ENCODE results near the gene PCDH1. TPM values are rescaled to one million over a fixed set of nuclear protein-coding genes. Genes with fewer than 3 reads are reported as not detected.

The PCDH1 gene
- total RNA-seq, 4 donors from 2014 or later = 92.5 to 217 (median 164) TPM

- H3K9me3 ChIP-seq = no peaks in the 10 kb centered on the region
- peak overlapping the region in 3 of 4 donors; percentile 10 to 87 (median 32) for H3K27ac ChIP-seq
- H3K4me3 ChIP-seq = no peak overlapping the region
- H3K27me3 ChIP-seq = no peaks in the 10 kb centered on the region
- peaks cover 22 to 78% (median 59%) of the 10 kb centered on the region in 4 donors for H3K4me1 ChIP-seq
- in situ Hi-C loops (cut with MboI; ENCODE audit: low pct_ligation_motif_present in 1 of 4, low pct_unique_long_range_greater_than_20kb in 1 of 4, low sequenced_read_pairs in 3 of 4) (no loop called here), intact Hi-C loops (cut with DNase I; ENCODE audit: low total_unique reads) (no loop called here)
- H3K36me3 ChIP-seq = no peaks in the 10 kb centered on the region
- no peak for TF ChIP-seq CTCF (IDR thresholded peaks at IDR 0.05)
- TF ChIP-seq POLR2A (IDR thresholded peaks at IDR 0.05) = no peak
- TF ChIP-seq EP300 (IDR thresholded peaks at IDR 0.05; ENCODE audit: low read depth) = no peak
- TF ChIP-seq POLR2AphosphoS5 (IDR thresholded peaks at IDR 0.05) = no peak
- WGBS, 2 donors (ENCODE audit: low coverage in 1 of 2) = 26 to 40% methylated on average over 1 to 7 of the region's 7 CpGs
- no peak for DNase-seq
These were observed 32.8 kb downstream of the PCDH1 start for GRCh38 chr5:141845371-141845851.

DNA sequence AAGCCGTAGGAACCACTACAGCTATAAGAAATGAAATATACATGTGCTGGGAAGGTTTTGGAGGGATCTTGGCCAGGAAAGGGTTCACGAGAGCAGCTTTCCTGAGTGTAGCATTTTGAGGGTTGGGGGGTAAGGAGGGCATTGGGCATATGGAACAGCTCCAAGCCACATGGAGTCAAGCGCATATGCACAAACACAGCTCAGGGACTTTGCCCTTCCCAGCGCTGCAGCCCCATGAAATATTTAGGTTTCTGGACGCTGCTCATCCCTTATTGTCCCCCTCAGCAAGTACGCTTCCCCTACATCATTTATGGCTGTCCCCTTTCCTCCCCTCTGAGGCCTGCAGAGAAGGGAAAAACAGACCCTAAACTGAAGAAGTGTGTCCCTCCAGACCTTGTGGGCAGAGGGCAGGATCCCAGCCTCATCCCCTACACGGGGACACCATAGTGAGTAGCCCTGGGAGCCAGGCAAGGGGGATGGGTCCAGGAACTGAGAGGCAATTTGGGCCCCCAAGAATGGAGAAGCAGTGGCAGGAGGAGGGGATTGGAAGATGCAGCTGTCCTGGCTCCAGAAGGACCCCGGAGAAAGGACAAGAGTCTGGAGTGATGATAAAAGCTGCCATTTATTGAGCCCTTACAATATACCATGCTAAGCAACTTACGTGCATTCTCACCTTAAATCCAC lies 33.7 kb downstream of the PCDH1 start:
- Histone ChIP-seq H3K9me3 (no peaks in the 10 kb centered on the region), H3K27me3 (no peaks in the 10 kb centered on the region), H3K4me1 (peaks cover 22 to 86% (median 59%) of the 10 kb centered on the region in 4 donors), H3K4me3 (no peak overlapping the region), H3K27ac (peak overlapping the region in 3 of 4 donors; percentile 82 to 87 (median 86)), H3K36me3 (no peaks in the 10 kb centered on the region)
- intact Hi-C loops (cut with DNase I; ENCODE audit: low total_unique reads) = no loop called here
- no peak for DNase-seq
- WGBS, 2 donors (ENCODE audit: low coverage in 1 of 2) = 44 to 58% methylated on average over 4 to 9 of the region's 9 CpGs
- TF ChIP-seq EP300 (IDR thresholded peaks at IDR 0.05; ENCODE audit: low read depth) (no peak), POLR2AphosphoS5 (IDR thresholded peaks at IDR 0.05) (no peak), CTCF (IDR thresholded peaks at IDR 0.05) (no peak), POLR2A (IDR thresholded peaks at IDR 0.05) (no peak)
- in situ Hi-C loops (cut with MboI; ENCODE audit: low pct_ligation_motif_present in 1 of 4, low pct_unique_long_range_greater_than_20kb in 1 of 4, low sequenced_read_pairs in 3 of 4) = no loop called here

- intact Hi-C loops (cut with DNase I; ENCODE audit: low total_unique reads) = no loop called here
- 30 to 56% methylated on average over 2 to 5 of the region's 5 CpGs for WGBS, 2 donors (ENCODE audit: low coverage in 1 of 2)
- no peaks in the 10 kb centered on the region for H3K36me3 ChIP-seq
- in situ Hi-C loops (cut with MboI; ENCODE audit: low pct_ligation_motif_present in 1 of 4, low pct_unique_long_range_greater_than_20kb in 1 of 4, low sequenced_read_pairs in 3 of 4) = no loop called here
- no peak for TF ChIP-seq CTCF (IDR thresholded peaks at IDR 0.05)
- no peak for TF ChIP-seq POLR2AphosphoS5 (IDR thresholded peaks at IDR 0.05)
- TF ChIP-seq POLR2A (IDR thresholded peaks at IDR 0.05) = no peak
- no peak for TF ChIP-seq EP300 (IDR thresholded peaks at IDR 0.05; ENCODE audit: low read depth)
- H3K4me1 ChIP-seq = peaks cover 22 to 76% (median 48%) of the 10 kb centered on the region in 4 donors
- H3K9me3 ChIP-seq = no peaks in the 10 kb centered on the region
- H3K27ac ChIP-seq = peak overlapping the region; percentile 82 to 87 (median 86)
- H3K4me3 ChIP-seq = no peak overlapping the region
- DNase-seq = no peak
- no peaks in the 10 kb centered on the region for H3K27me3 ChIP-seq
These were observed 34.9 kb downstream of the PCDH1 start for GRCh38 chr5:141843156-141843927.

All from transverse colon (tissue), 4 donors.